Measurements from ENCODE around the gene PKNOX2.

GRCh38 chr11:125229916-125230315, 65.4 kb downstream of the PKNOX2 start:
- TF ChIP-seq POLR2AphosphoS5 (IDR thresholded peaks at IDR 0.05) (no peak), POLR2A (IDR thresholded peaks at IDR 0.05) (no peak), EP300 (IDR thresholded peaks at IDR 0.05; ENCODE audit: low read depth) (no peak)

Measured in transverse colon (tissue), 3 donors.